ENCODE results near the gene SAP130.

Gene SAP130

GRCh38 chr2:127968610-127969339 lies 59.1 kb downstream of the SAP130 start:
- Mint-ChIP-seq H3K4me1 (no peaks in the 10 kb centered on the region), H3K36me3 (ENCODE audit: insufficient read depth) (peaks cover 26% of the 10 kb centered on the region), H3K4me3 (no peak overlapping the region), H3K27me3 (no peaks in the 10 kb centered on the region), H3K9me3 (no peaks in the 10 kb centered on the region), H3K27ac (ENCODE audit: low read depth) (no peak overlapping the region)
- DNase-seq (ENCODE audit: low spot score in 2 of 2) = no peak
- no peak for ATAC-seq (replicated peaks; ENCODE audit: extremely low read depth, poor library complexity, severe bottlenecking)

- Mint-ChIP-seq H3K4me1 (no peaks in the 10 kb centered on the region), H3K9me3 (no peaks in the 10 kb centered on the region), H3K27me3 (no peaks in the 10 kb centered on the region), H3K4me3 (no peak overlapping the region), H3K36me3 (ENCODE audit: insufficient read depth) (peaks cover 36% of the 10 kb centered on the region), H3K27ac (ENCODE audit: low read depth) (no peak overlapping the region)
- ATAC-seq (replicated peaks; ENCODE audit: extremely low read depth, poor library complexity, severe bottlenecking) = no peak
- DNase-seq (ENCODE audit: low spot score in 2 of 2) = no peak
Observed at GRCh38 chr2:127961729-127962128, 66.1 kb downstream of the SAP130 start.

GRCh38 chr2:127957240-127957639 lies 70.6 kb downstream of the SAP130 start:
- ATAC-seq (replicated peaks; ENCODE audit: extremely low read depth, poor library complexity, severe bottlenecking) (no peak), DNase-seq (ENCODE audit: low spot score in 2 of 2) (no peak)
- no peaks in the 10 kb centered on the region for H3K4me1 Mint-ChIP-seq
- no peak overlapping the region for H3K4me3 Mint-ChIP-seq
- H3K27me3 Mint-ChIP-seq = no peaks in the 10 kb centered on the region
- no peaks in the 10 kb centered on the region for H3K9me3 Mint-ChIP-seq
- no peak overlapping the region for H3K27ac Mint-ChIP-seq (ENCODE audit: low read depth)
- H3K36me3 Mint-ChIP-seq (ENCODE audit: insufficient read depth) = peaks cover 39% of the 10 kb centered on the region

- Mint-ChIP-seq H3K9me3 (no peaks in the 10 kb centered on the region), H3K36me3 (ENCODE audit: insufficient read depth) (peaks cover 35% of the 10 kb centered on the region)
- DNase-seq (ENCODE audit: low spot score in 2 of 2) = no peak
Observed at GRCh38 chr2:127954857-127955256, 73.0 kb downstream of the SAP130 start.

GRCh38 chr2:127953849-127954248 lies 74.0 kb downstream of the SAP130 start:
- no peaks in the 10 kb centered on the region for H3K27me3 Mint-ChIP-seq
- H3K27ac Mint-ChIP-seq (ENCODE audit: low read depth) = no peak overlapping the region
- no peak for ATAC-seq (replicated peaks; ENCODE audit: extremely low read depth, poor library complexity, severe bottlenecking)
- H3K4me3 Mint-ChIP-seq = no peak overlapping the region
- H3K4me1 Mint-ChIP-seq = no peaks in the 10 kb centered on the region
- peaks cover 45% of the 10 kb centered on the region for H3K36me3 Mint-ChIP-seq (ENCODE audit: insufficient read depth)
- H3K9me3 Mint-ChIP-seq = no peaks in the 10 kb centered on the region
- no peak for DNase-seq (ENCODE audit: low spot score in 2 of 2)

More at GRCh38 chr2:127954857-127955256, 73.0 kb downstream of the SAP130 start:
- no peak overlapping the region for H3K27ac Mint-ChIP-seq (ENCODE audit: low read depth)
- no peaks in the 10 kb centered on the region for H3K4me1 Mint-ChIP-seq
- ATAC-seq (replicated peaks; ENCODE audit: extremely low read depth, poor library complexity, severe bottlenecking) = no peak
- no peak overlapping the region for H3K4me3 Mint-ChIP-seq
- H3K27me3 Mint-ChIP-seq = no peaks in the 10 kb centered on the region

GRCh38 chr2:127953128-127953718 lies 74.6 kb downstream of the SAP130 start:
- Mint-ChIP-seq H3K36me3 (ENCODE audit: insufficient read depth) (peaks cover 45% of the 10 kb centered on the region), H3K9me3 (no peaks in the 10 kb centered on the region)

GRCh38 chr2:127951026-127951425 lies 76.8 kb downstream of the SAP130 start:
- Mint-ChIP-seq H3K27me3 (no peaks in the 10 kb centered on the region), H3K36me3 (ENCODE audit: insufficient read depth) (peaks cover 47% of the 10 kb centered on the region), H3K4me1 (no peaks in the 10 kb centered on the region), H3K4me3 (no peak overlapping the region), H3K9me3 (no peaks in the 10 kb centered on the region), H3K27ac (ENCODE audit: low read depth) (no peak overlapping the region)
- ATAC-seq (replicated peaks; ENCODE audit: extremely low read depth, poor library complexity, severe bottlenecking) = no peak
- no peak for DNase-seq (ENCODE audit: low spot score in 2 of 2)

More at GRCh38 chr2:127953128-127953718, 74.6 kb downstream of the SAP130 start:
- H3K4me1 Mint-ChIP-seq = no peaks in the 10 kb centered on the region
- H3K27me3 Mint-ChIP-seq = no peaks in the 10 kb centered on the region
- ATAC-seq (replicated peaks; ENCODE audit: extremely low read depth, poor library complexity, severe bottlenecking) (no peak), DNase-seq (ENCODE audit: low spot score in 2 of 2) (no peak)
- H3K27ac Mint-ChIP-seq (ENCODE audit: low read depth) = no peak overlapping the region
- no peak overlapping the region for H3K4me3 Mint-ChIP-seq

- Mint-ChIP-seq H3K4me3 (no peak overlapping the region), H3K27ac (ENCODE audit: low read depth) (no peak overlapping the region), H3K36me3 (ENCODE audit: insufficient read depth) (peaks cover 50% of the 10 kb centered on the region), H3K27me3 (no peaks in the 10 kb centered on the region), H3K4me1 (no peaks in the 10 kb centered on the region), H3K9me3 (no peaks in the 10 kb centered on the region)
- DNase-seq (ENCODE audit: low spot score in 2 of 2) = no peak
- no peak for ATAC-seq (replicated peaks; ENCODE audit: extremely low read depth, poor library complexity, severe bottlenecking)
Observed at GRCh38 chr2:127950264-127950663, 77.6 kb downstream of the SAP130 start.

- ATAC-seq (replicated peaks; ENCODE audit: extremely low read depth, poor library complexity, severe bottlenecking) (no peak), DNase-seq (ENCODE audit: low spot score in 2 of 2) (no peak)
- no peaks in the 10 kb centered on the region for H3K4me1 Mint-ChIP-seq
- H3K36me3 Mint-ChIP-seq (ENCODE audit: insufficient read depth) = peaks cover 70% of the 10 kb centered on the region
- H3K27ac Mint-ChIP-seq (ENCODE audit: low read depth) = no peak overlapping the region
- H3K9me3 Mint-ChIP-seq = no peaks in the 10 kb centered on the region
- H3K4me3 Mint-ChIP-seq = no peak overlapping the region
- H3K27me3 Mint-ChIP-seq = no peaks in the 10 kb centered on the region
Observed at GRCh38 chr2:127945281-127945680, 82.6 kb downstream of the SAP130 start.

GRCh38 chr2:127943186-127943585 lies 84.7 kb downstream of the SAP130 start:
- no peaks in the 10 kb centered on the region for H3K9me3 Mint-ChIP-seq
- no peaks in the 10 kb centered on the region for H3K4me1 Mint-ChIP-seq
- no peak for ATAC-seq (replicated peaks; ENCODE audit: extremely low read depth, poor library complexity, severe bottlenecking)
- peaks cover 52% of the 10 kb centered on the region for H3K36me3 Mint-ChIP-seq (ENCODE audit: insufficient read depth)
- no peak for DNase-seq (ENCODE audit: low spot score in 2 of 2)
- no peaks in the 10 kb centered on the region for H3K27me3 Mint-ChIP-seq
- no peak overlapping the region for H3K27ac Mint-ChIP-seq (ENCODE audit: low read depth)
- no peak overlapping the region for H3K4me3 Mint-ChIP-seq

- peaks cover 43% of the 10 kb centered on the region for H3K36me3 Mint-ChIP-seq (ENCODE audit: insufficient read depth)
- no peak overlapping the region for H3K4me3 Mint-ChIP-seq
- no peak for DNase-seq (ENCODE audit: low spot score in 2 of 2)
- ATAC-seq (replicated peaks; ENCODE audit: extremely low read depth, poor library complexity, severe bottlenecking) = no peak
- H3K4me1 Mint-ChIP-seq = no peaks in the 10 kb centered on the region
- H3K9me3 Mint-ChIP-seq = no peaks in the 10 kb centered on the region
- H3K27me3 Mint-ChIP-seq = no peaks in the 10 kb centered on the region
- H3K27ac Mint-ChIP-seq (ENCODE audit: low read depth) = no peak overlapping the region
Observed at GRCh38 chr2:127942002-127942401, 85.9 kb downstream of the SAP130 start.

GRCh38 chr2:127941461-127941860 lies 86.4 kb downstream of the SAP130 start:
- peaks cover 39% of the 10 kb centered on the region for H3K36me3 Mint-ChIP-seq (ENCODE audit: insufficient read depth)
- H3K27me3 Mint-ChIP-seq = no peaks in the 10 kb centered on the region
- ATAC-seq (replicated peaks; ENCODE audit: extremely low read depth, poor library complexity, severe bottlenecking) = no peak
- no peak overlapping the region for H3K4me3 Mint-ChIP-seq
- no peaks in the 10 kb centered on the region for H3K9me3 Mint-ChIP-seq
- no peaks in the 10 kb centered on the region for H3K4me1 Mint-ChIP-seq
- H3K27ac Mint-ChIP-seq (ENCODE audit: low read depth) = no peak overlapping the region
- DNase-seq (ENCODE audit: low spot score in 2 of 2) = no peak

GRCh38 chr2:127940641-127941040 lies 87.2 kb downstream of the SAP130 start:
- ATAC-seq (replicated peaks; ENCODE audit: extremely low read depth, poor library complexity, severe bottlenecking) (no peak), DNase-seq (ENCODE audit: low spot score in 2 of 2) (no peak)
- Mint-ChIP-seq H3K4me3 (no peak overlapping the region), H3K27me3 (no peaks in the 10 kb centered on the region), H3K36me3 (ENCODE audit: insufficient read depth) (peaks cover 31% of the 10 kb centered on the region), H3K9me3 (no peaks in the 10 kb centered on the region), H3K4me1 (no peaks in the 10 kb centered on the region), H3K27ac (ENCODE audit: low read depth) (no peak overlapping the region)

Data from central memory CD8-positive, alpha-beta T cell (primary cell).